GM23338 (cell line): ENCODE data around the gene HSD11B1L. TPM values are rescaled to one million over a fixed set of nuclear protein-coding genes. Genes with fewer than 3 reads are reported as not detected.
A peak's percentile ranks its signal among the peaks of the same experiment; 100 is the strongest.

Experiments
- ATAC-seq: fragments of 200-7000 bp; cut with Tn5 transposase; 3 replicates; pipeline ENCODE4 v1.9.1; 2020
- DNase-seq: peaks from one replicate; pipeline ENCODE4 v3.0.0-alpha.2; 2015; ENCODE audit warnings: low spot score
- H2AFZ ChIP-seq: fragments of 200-600 bp; sonication (generic); 2 replicates; pipeline ENCODE4 v1.8.0; 2016; ENCODE audit warnings: antibody characterized with exemption, mild to moderate bottlenecking, moderate library complexity
- H3F3A ChIP-seq: fragments of 200-600 bp; sonication (generic); replicated peaks from 2 replicates; pipeline ENCODE4 v1.8.0; 2017; ENCODE audit warnings: antibody characterized with exemption, mixed run types, low read depth
- H3K27ac ChIP-seq: fragments of 200-600 bp; sonication (generic); 2 replicates; pipeline ENCODE4 v1.6.1; 2016; ENCODE audit warnings: low read depth
- H3K27me3 ChIP-seq: fragments of 200-600 bp; sonication (generic); 2 replicates; pipeline ENCODE4 v1.8.0; 2016; ENCODE audit warnings: mild to moderate bottlenecking, mixed run types, moderate library complexity; ENCODE audit not compliant: insufficient read depth
- H3K36me3 ChIP-seq: fragments of 200-600 bp; sonication (generic); 2 replicates; pipeline ENCODE4 v1.8.0; 2016; ENCODE audit warnings: mild to moderate bottlenecking; ENCODE audit not compliant: insufficient read depth
- H3K4me1 ChIP-seq: fragments of 200-600 bp; sonication (generic); 2 replicates; pipeline ENCODE4 v1.8.0; 2016; ENCODE audit warnings: mild to moderate bottlenecking, moderate library complexity; ENCODE audit not compliant: insufficient read depth
- H3K4me2 ChIP-seq: fragments of 200-600 bp; sonication (generic); 2 replicates; pipeline ENCODE4 v1.7.1; 2017; ENCODE audit warnings: mixed run types
- H3K4me3 ChIP-seq: fragments of 200-600 bp; sonication (generic); 2 replicates; pipeline ENCODE4 v1.6.1; 2016; ENCODE audit warnings: mixed run types
- H3K79me2 ChIP-seq: fragments of 200-600 bp; sonication (generic); replicated peaks from 2 replicates; pipeline ENCODE4 v1.8.0; 2017; ENCODE audit warnings: mild to moderate bottlenecking; ENCODE audit not compliant: insufficient read depth
- H3K9me2 ChIP-seq: fragments of 200-600 bp; sonication (generic); 2 replicates; pipeline ENCODE4 v1.8.0; 2017; ENCODE audit not compliant: insufficient read depth
- H4K20me1 ChIP-seq: fragments of 200-600 bp; sonication (generic); replicated peaks from 2 replicates; pipeline ENCODE4 v1.8.0; 2017; ENCODE audit warnings: mild to moderate bottlenecking; ENCODE audit not compliant: insufficient read depth
- H3K27ac Mint-ChIP-seq: 2 replicates; pipeline ENCODE4 v1.8.0; 2020; ENCODE audit warnings: inconsistent platforms, mild to moderate bottlenecking, moderate library complexity, mixed read lengths
- H3K27me3 Mint-ChIP-seq: 3 replicates; pipeline ENCODE4 v1.8.0; 2022; ENCODE audit warnings: low read depth, mild to moderate bottlenecking, moderate library complexity, mixed read lengths, inconsistent platforms; ENCODE audit not compliant: insufficient read depth, poor library complexity
- H3K36me3 Mint-ChIP-seq: 3 replicates; pipeline ENCODE4 v1.8.0; 2021; ENCODE audit warnings: low read depth, mild to moderate bottlenecking, inconsistent platforms, moderate library complexity, mixed read lengths
- H3K4me1 Mint-ChIP-seq: 3 replicates; pipeline ENCODE4 v1.8.0; 2020; ENCODE audit warnings: mild to moderate bottlenecking, inconsistent platforms, mixed read lengths
- H3K4me3 Mint-ChIP-seq: 3 replicates; pipeline ENCODE4 v1.8.0; 2021; ENCODE audit warnings: moderate library complexity, mild to moderate bottlenecking, inconsistent platforms, mixed read lengths
- H3K9me3 Mint-ChIP-seq: 3 replicates; pipeline ENCODE4 v1.8.0; 2020; ENCODE audit warnings: moderate library complexity, mild to moderate bottlenecking, inconsistent platforms, mixed read lengths
- CREB1 ChIP-seq: fragments of 250-450 bp; sonication (Bioruptor Pico); IDR thresholded peaks from 2 replicates; pipeline ENCODE4 v1.5.0; 2020; ENCODE audit warnings: low read depth, mild to moderate bottlenecking, moderate library complexity
- EZH2phosphoT487 ChIP-seq: fragments of 200-600 bp; sonication (generic); IDR thresholded peaks from one replicate; pipeline ENCODE4 v1.8.1; 2018; ENCODE audit warnings: antibody characterized with exemption; ENCODE audit not compliant: unreplicated experiment
- POLR2AphosphoS5 ChIP-seq: IDR thresholded peaks from 2 replicates; pipeline ENCODE4 v1.6.1; 2016; ENCODE audit warnings: antibody characterized with exemption, low read depth
- ZNF114 ChIP-seq: fragments of 250-450 bp; sonication (Bioruptor Pico); IDR thresholded peaks from 2 replicates; pipeline ENCODE4 v1.5.0; 2020; ENCODE audit warnings: mild to moderate bottlenecking, moderate library complexity
- ZNF331 ChIP-seq: fragments of 250-450 bp; sonication (Bioruptor Pico); IDR thresholded peaks from 2 replicates; pipeline ENCODE4 v1.5.0; 2020; ENCODE audit warnings: low read depth, mild to moderate bottlenecking, moderate library complexity
- polyA plus RNA-seq: library from polyadenylated mRNA; unstranded; fragments of >200 nt; fragmentation: Nextera tagmentation; extraction: Ambion mirVana; gene quantifications from 2 replicates; pipeline ENCODE4 v1.2.1, GENCODE V29; 2016
- total RNA-seq: library from RNA; depleted of rRNA; stranded (reverse); fragments of >200 nt; shearing (Covaris generic); gene quantifications from 2 replicates; pipeline ENCODE4 v1.2.3, GENCODE V29; 2014
- TF ChIP-seq, protein P1 (sequence below): IDR thresholded peaks from 2 replicates; pipeline ENCODE4 v1.6.1; 2016; ENCODE audit warnings: antibody characterized with exemption
- TF ChIP-seq, protein P2 (sequence below): IDR thresholded peaks from one replicate; pipeline ENCODE4 v1.6.1; 2018; ENCODE audit warnings: antibody characterized with exemption; ENCODE audit not compliant: unreplicated experiment

The HSD11B1L gene
- total and polyA plus RNA-seq, 2 experiments from 2014 or later: 12.9 to 18.4 TPM

DNA sequence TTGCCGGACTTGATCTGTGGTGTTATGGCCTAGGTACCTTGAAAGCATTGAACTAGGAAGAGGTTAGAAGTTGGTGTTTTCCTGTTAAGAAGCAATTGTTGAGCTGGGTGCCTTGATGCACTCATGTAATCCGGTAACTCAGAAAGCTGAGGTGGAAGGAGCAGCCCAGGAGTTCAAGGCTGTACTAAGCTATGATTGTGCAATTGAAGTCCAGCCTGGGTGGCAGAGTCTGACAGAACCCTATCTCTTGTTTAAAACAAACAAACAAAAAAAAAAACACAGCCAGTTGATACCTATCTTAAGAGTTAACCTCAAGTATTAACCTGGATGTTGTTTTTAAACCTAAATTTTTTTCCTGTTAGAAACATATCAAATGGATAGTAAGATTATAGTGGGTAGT, 38.6 kb upstream of the HSD11B1L start:
- Mint-ChIP-seq H3K27ac (no peak overlapping the region), H3K27me3 (peaks cover 1% of the 10 kb centered on the region), H3K9me3 (no peaks in the 10 kb centered on the region), H3K4me1 (no peaks in the 10 kb centered on the region; the same call in 2 of the 3 replicates), H3K4me3 (no peak overlapping the region), H3K36me3 (peaks cover 63% of the 10 kb centered on the region)
- no peaks in the 10 kb centered on the region for H3K27me3 ChIP-seq
- H3K4me3 ChIP-seq: no peak overlapping the region
- DNase-seq (no peak), ATAC-seq (no peak)
- peaks cover 13% of the 10 kb centered on the region; the same call in 1 of the 2 replicates for H3F3A ChIP-seq
- H2AFZ ChIP-seq: no peak overlapping the region
- H3K9me2 ChIP-seq: no peaks in the 10 kb centered on the region
- no peak overlapping the region for H3K4me2 ChIP-seq
- H4K20me1 ChIP-seq: peaks cover 87% of the 10 kb centered on the region
- H3K4me1 ChIP-seq: no peaks in the 10 kb centered on the region
- no peak for TF ChIP-seq ZNF331 (CRISPR knock-in tag)
- TF ChIP-seq, protein P1, sequence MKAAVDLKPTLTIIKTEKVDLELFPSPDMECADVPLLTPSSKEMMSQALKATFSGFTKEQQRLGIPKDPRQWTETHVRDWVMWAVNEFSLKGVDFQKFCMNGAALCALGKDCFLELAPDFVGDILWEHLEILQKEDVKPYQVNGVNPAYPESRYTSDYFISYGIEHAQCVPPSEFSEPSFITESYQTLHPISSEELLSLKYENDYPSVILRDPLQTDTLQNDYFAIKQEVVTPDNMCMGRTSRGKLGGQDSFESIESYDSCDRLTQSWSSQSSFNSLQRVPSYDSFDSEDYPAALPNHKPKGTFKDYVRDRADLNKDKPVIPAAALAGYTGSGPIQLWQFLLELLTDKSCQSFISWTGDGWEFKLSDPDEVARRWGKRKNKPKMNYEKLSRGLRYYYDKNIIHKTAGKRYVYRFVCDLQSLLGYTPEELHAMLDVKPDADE: no peak
- TF ChIP-seq, protein P2, sequence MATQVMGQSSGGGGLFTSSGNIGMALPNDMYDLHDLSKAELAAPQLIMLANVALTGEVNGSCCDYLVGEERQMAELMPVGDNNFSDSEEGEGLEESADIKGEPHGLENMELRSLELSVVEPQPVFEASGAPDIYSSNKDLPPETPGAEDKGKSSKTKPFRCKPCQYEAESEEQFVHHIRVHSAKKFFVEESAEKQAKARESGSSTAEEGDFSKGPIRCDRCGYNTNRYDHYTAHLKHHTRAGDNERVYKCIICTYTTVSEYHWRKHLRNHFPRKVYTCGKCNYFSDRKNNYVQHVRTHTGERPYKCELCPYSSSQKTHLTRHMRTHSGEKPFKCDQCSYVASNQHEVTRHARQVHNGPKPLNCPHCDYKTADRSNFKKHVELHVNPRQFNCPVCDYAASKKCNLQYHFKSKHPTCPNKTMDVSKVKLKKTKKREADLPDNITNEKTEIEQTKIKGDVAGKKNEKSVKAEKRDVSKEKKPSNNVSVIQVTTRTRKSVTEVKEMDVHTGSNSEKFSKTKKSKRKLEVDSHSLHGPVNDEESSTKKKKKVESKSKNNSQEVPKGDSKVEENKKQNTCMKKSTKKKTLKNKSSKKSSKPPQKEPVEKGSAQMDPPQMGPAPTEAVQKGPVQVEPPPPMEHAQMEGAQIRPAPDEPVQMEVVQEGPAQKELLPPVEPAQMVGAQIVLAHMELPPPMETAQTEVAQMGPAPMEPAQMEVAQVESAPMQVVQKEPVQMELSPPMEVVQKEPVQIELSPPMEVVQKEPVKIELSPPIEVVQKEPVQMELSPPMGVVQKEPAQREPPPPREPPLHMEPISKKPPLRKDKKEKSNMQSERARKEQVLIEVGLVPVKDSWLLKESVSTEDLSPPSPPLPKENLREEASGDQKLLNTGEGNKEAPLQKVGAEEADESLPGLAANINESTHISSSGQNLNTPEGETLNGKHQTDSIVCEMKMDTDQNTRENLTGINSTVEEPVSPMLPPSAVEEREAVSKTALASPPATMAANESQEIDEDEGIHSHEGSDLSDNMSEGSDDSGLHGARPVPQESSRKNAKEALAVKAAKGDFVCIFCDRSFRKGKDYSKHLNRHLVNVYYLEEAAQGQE: no peak
- TF ChIP-seq CREB1 (CRISPR knock-in tag): no peak
- peaks cover 95% of the 10 kb centered on the region for H3K79me2 ChIP-seq
- H3K36me3 ChIP-seq: peaks cover 47% of the 10 kb centered on the region
- no peak overlapping the region for H3K27ac ChIP-seq

DNA sequence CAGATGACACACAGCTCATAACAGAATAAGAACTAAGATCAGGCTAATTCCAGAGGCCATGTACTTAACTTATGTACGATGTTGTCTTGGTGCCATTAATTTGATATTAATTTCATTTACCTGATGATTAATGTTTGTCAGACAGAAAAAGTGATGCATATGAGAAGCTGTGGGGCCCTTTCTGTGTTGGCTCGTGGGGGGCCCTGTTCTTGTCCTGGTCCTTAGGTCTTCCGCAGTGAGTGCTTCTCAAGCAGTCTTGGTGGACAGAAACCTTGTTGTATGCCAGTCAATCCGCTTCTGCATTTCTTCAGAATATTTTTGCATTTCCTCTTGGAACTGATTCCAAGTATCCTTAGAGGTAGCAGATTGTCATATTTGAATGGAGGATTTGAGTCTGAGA, 37.8 kb upstream of the HSD11B1L start:
- ATAC-seq (no peak), DNase-seq (no peak)
- Histone ChIP-seq H3F3A (peaks cover 13% of the 10 kb centered on the region; the same call in 1 of the 2 replicates), H2AFZ (no peak overlapping the region), H3K9me2 (no peaks in the 10 kb centered on the region), H3K79me2 (peaks cover 90% of the 10 kb centered on the region), H3K4me2 (no peak overlapping the region), H3K36me3 (peaks cover 52% of the 10 kb centered on the region), H4K20me1 (peaks cover 85% of the 10 kb centered on the region), H3K4me1 (no peaks in the 10 kb centered on the region), H3K4me3 (no peak overlapping the region), H3K27me3 (no peaks in the 10 kb centered on the region), H3K27ac (0 out of 2 replicates have a peak overlapping the region, but pooled peaks have one; percentile 32)
- no peak overlapping the region for H3K27ac Mint-ChIP-seq
- H3K9me3 Mint-ChIP-seq: no peaks in the 10 kb centered on the region
- H3K4me1 Mint-ChIP-seq: no peaks in the 10 kb centered on the region; the same call in 2 of the 3 replicates
- no peaks in the 10 kb centered on the region for H3K27me3 Mint-ChIP-seq
- no peak overlapping the region for H3K4me3 Mint-ChIP-seq
- H3K36me3 Mint-ChIP-seq: peaks cover 71% of the 10 kb centered on the region
- no peak for TF ChIP-seq EZH2phosphoT487
- no peak for TF ChIP-seq ZNF114 (CRISPR knock-in tag)
- TF ChIP-seq, protein P2: no peak
- TF ChIP-seq CREB1 (CRISPR knock-in tag): no peak
- TF ChIP-seq ZNF331 (CRISPR knock-in tag): no peak
- TF ChIP-seq POLR2AphosphoS5: no peak
